ENCODE measurements around the gene RBM28.
"Not testable (repeated sequence)": the region's sequence is repeated elsewhere in the genome, so short reads cannot be mapped to it uniquely, and the experiment has no call there.

The RBM28 gene

DNA sequence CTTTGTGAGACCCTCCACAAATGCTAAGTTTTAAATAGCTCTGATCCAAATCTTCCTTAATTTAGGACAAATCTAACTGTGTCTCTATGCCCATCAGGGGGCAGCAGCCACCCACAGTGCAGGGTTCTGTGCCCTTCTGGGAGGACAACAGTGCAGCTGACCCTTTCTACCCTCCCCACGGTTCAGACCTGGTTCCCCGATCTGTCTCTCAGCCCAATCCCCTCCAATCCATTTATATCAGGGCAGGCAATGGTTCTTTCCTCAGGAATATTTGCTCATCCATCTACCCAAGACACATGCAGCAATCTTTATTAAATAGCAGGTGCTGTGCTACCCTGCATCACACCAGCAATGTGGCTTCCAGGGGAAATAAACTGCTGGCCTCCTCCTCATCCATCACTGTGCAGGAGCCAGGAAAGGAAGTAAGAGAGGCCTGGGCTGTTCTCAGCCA lies 4.0 kb upstream of the RBM28 start:
- DNase-seq: no peak

DNA sequence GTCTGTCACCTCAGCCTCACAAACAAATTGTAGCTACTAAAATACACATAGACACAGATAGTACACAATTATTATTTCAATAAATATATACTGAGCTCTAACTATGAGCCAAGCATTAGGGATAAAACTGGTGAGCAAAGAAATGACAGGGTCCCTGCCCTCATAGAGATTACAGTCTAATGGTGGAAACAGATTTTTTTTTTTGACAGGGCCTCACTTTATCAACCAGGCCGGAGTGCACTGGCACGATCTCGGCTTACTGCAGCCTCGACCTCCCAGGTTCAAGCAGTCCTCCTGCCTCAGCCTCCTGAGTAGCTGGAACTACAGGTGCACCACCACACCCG lies 695 bp upstream of the RBM28 start:
- no peak for DNase-seq

DNA sequence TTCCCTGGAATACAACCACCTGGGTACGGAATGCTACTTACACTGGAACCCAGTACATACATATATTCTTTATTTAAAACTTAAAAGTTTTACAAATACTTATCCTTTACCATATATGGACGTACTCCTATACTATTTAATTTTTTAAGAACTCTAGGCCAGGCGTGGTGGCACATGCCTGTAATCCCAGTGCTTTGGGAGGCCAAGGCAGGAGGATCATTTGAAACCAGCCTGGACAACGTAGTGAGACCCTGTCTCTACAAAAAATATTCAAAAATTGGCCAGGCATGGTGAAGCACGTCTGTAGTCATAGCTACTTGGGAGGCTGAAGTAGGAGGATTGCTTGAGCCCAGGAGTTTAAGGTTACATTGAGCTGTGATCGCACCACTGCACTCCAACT lies 2.0 kb downstream of the RBM28 start:
- no peak for DNase-seq

DNA sequence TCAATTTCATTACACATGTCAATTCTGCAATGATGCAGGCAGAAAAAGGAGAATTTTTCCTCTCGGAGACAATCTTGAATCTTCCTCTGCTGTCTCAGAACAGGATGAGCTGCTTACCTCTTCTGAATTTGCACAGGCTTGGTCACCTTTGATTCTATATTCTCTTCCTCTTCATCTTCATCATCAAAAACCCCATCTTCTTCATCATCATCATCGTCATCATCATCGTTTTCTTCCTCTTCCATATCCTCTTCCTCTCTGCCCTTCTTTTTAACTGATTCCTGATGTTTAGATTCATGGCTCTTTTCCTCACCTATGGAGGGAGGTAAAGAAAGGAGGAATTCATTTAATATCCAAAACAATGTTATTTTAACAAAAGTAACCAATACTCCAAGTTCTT lies 8.0 kb downstream of the RBM28 start:
- DNase-seq: no peak

DNA sequence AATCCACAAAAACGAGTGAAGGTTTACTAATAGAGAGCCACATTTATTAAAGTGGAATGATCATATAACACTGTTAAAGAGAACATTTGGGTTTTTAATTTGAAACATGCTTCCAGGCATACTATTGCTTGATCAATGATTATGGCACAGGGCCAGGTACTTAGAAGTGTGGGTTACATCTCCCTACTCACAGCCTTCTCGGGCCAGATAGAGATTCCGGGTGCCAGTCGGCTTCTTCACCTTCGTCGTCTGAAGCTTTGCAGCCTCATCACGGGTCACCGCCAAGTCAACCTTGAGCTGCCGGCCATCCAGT lies 19.4 kb downstream of the RBM28 start:
- DNase-seq: no peak

DNA sequence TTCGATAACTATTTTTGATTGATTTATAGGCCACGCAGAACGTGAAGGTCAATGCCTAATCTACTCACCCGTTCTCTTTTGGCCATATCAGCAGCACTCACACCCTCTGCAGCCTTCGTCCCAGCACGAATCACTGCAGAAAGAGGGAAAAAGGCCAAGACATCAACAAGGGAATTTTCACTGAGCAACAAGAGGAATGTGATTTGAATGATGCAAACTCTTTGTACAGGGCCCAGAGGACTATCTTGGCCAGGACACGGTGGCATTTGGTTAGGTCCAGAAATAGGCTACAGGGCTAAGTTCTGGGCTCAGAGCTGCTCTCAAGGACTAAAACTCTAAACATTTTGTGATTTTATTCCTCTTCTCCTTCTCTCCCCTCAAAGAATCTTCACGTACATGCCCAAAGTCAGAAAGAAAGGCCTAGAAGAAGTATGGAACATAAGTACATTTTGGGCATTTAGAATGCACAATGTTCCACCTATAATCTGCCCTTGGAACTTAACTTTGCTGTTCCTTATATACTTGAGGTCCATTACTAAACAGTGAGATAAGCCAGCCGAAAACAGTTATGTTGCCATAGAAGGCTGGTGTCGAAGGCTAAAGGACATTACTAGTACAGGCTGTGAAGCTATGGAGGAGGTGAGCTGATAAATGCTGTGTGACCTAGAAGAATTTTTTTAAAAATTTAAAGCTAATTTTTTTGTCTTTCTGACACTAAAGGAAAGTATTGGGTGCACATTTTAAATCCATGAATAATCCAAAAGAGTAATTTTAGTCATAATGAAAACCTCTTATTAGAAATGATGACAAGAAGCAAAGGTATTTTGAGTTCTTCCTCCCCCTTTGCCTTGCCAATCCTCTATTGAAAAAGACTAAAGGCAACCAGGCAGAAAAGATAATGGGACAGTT lies 20.0 kb downstream of the RBM28 start:
- DNase-seq: no peak

DNA sequence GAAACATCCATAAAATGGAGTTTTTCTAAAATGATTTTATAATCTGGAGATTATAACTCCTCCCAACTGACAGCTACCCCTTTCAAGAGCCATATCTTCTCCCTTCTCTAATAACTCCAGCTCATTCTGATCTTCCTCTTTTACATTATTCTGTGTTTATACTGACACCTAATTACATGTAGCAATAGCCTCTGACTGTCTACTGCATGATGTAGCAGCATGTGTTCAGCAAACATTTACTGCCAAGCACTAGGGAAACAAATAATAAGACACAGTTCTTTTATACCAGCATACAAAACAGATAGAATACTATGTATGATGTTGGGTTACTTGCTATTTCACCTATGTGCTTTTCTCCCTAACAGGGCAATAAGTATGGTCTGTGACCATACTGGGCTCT lies 20.7 kb downstream of the RBM28 start:
- DNase-seq: no peak

DNA sequence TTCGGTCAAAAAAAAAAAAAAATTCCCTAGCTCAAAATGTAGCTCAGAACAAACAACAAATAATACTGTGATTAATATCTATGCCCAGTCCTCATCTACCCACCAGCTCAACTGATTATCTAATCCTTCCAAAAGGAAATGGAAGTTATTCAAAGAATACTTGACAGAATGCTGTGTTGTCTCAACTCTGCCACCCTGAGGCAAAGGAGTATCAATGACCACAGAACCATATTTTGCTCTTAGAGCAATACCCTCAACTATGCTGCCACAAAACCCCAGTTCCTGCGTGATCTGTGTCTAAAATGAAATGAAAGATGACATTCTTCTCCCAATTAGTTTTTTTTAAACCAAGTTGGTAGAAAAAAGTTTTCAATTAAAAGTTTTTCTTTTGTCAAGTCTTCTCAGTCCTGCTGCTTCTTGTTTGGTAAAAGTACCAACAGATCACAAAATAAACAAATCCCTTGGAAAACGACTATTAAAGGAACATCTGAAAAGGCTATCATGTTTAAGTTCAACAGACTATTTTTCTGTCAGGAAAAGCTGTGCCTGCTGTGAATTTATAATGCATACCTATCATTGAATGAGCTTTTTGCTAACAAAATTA lies 21.6 kb downstream of the RBM28 start:
- DNase-seq: no peak

DNA sequence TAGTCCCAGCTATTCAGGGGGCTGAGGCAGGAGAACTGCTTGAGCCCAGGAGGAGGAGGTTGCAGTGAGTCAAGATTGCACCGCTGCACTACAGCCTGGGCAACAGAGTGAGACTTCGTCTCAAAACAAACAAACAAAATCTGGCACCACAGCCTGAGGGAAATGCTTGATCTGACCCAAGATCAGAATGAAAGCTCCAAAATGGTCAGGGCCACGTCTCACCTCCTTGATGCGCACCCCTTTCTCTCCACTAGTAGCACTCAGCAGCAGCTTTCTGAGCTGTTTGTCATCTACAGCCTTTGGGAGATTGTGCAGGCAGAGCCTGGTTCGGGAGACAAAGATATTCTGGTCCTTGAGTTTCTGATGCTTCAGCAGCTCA lies 22.7 kb downstream of the RBM28 start:
- no peak for DNase-seq

DNA sequence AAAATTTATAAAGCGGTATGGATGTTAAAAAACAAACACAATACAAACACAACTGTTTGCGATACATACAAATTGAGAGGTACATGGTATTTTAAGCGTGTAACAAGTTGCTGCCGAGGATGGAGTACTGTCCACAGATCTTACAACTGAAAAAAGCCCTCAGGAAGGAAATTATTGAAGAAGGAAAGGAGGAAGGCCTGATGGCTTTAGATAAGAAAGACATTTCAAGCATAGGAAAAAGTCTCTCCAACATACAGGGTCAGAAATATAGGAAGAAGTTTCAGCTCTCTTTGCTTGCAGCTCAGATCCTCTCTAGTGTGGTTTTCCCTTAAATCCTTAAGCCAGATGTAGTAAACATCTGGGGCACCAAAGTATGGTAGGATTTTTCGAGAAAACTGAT lies 25.0 kb downstream of the RBM28 start:
- no peak for DNase-seq

DNA sequence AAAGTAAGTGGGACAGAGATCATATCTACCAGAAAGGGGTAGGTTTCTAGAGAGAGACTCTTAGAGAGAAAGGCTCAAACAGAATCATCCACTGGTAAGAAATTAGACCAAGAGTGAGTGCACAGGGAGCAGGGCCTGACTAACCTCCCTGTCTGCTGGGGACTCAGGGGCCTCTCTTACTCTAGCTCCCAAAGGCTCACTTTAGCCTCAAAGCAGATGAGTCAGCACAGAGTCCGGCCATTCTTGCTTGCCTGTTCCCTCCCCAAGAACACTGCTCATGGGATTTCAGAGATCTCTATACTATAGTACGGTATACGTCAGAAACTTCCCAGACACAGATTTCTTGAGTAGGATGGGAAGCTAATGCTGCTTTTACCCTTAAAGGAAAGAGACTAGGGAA lies 32.7 kb downstream of the RBM28 start:
- no peak for DNase-seq

DNA sequence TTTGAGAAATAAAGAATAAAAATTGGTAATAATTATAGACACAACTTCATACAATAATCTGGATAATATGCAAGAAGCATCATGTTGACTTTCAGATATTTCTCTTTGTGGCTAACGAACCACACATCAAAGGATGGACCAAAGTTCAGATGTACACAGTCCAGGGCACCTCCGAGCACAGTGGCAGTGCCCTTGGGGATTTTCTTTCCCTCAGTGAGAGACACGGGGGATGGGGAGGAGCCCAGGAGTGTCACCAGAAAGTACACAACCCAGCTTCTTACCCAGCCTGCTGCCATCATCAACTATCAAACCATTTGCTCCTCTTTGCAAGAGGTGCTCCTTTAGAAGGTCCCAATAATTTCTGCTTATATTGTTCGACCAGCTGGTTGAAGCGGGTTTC lies 33.2 kb downstream of the RBM28 start:
- DNase-seq: no peak

DNA sequence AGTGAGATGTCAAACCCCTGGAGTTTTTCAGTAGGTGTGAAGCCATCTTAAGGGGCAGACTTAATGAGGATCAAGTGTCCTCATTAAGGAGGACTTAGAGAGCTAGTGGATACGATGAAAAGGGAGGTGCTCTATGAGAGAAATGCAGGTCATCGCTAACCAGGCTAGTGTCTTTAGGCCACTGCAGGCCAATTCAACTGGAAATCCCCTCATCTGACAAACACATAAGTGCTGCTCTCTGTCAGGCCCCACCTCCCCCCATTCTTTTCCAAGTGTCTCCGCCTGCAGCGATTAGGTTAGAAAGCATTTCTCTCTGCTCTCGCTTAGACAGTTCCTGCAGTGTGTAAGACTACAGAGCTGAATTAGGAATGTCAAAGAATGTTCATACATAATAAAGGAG lies 33.7 kb downstream of the RBM28 start:
- DNase-seq: no peak

DNA sequence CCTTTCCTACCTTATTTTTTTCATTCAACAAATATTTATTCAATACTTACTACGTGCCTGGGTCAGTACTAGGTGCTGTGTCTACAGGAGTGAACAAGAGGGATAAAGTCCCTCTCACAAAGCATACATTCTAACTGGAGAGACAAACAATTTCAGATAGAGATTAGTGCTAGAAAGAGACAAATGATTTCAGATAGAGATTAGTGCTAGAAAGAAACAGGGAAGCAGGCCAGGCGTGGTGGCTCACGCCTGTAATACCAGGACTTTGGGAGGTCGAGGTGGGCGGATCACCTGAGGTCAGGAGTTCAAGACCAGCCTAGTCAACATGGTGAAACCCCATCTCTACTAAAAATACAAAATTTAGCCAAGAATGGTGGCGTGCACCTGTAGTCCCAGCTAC lies 34.6 kb downstream of the RBM28 start:
- DNase-seq: no peak

DNA sequence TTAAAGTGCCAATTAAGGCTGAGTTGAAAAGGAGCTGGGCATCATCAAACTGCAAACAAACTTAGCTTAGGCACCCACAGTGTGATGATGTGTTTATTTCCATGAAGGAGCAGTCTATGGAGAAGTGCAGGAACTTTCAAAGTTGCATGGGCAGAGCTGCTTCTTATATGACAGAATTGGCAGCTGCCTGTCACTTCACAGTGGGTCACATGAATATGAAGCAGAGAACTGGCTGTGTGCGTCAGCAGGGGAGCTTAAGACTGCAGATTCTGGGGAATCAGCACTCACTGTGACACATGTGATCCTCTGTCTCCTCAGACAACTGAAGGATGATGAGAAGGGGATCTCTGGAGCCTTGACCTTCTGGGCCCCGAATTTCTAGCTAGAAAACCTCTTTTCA lies 36.6 kb downstream of the RBM28 start:
- no peak for DNase-seq

DNA sequence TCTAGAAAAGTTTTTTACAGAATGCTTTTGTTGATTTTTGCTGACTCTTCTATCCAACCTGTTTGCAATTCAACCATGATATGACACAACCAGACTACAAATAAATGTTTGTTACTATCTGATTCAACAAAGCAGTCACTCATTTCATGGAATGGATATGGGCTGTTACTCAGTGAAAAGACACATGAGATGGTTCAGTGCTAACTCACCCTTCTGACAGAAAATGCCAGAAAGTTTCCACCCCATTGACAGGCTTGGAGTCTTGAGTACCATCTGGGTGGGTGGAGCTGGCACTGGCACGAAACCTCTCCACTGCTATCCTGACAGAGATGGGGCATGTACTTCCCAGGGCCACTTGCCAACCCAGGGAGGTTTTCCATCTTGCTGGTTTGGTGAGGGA lies 39.5 kb downstream of the RBM28 start:
- no peak for DNase-seq

DNA sequence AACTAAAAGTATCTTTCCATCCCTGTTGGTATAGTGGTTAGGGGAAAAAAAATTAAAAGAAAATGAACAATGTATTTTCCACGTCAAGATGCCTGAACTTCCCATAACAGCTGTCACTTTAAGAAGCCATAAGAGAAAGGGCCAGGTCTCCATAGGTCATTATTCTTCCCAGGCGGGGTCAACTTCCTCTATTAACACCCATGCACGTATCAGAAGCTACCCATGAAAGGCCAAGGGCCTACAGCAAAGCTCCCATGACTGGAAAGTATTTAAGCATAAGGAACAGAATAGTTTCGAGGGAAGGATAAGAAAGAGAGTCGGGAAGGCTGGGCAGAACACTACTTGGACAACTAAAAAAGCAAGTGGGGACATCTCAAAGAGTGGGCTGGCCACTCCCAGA lies 40.1 kb downstream of the RBM28 start:
- no peak for DNase-seq

DNA sequence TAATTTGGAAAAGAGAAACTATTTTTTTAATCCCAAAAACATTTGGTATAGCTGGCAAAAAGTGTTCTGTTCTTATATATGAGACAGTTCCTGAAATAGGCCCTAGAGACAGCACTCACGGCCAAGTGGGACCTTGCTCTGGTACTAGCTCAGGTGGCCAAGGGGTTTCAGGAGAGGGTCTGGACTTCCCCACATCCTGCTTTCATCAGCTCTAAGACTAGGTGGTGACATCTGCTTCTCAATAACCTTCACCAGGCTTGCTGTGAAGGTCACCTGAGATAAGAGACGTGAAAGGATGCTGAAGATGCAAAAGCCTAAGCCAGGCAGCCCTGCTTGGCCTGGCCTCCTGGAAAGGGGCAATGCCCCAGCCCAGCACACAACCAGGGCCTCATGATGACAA lies 40.6 kb downstream of the RBM28 start:
- no peak for DNase-seq

DNA sequence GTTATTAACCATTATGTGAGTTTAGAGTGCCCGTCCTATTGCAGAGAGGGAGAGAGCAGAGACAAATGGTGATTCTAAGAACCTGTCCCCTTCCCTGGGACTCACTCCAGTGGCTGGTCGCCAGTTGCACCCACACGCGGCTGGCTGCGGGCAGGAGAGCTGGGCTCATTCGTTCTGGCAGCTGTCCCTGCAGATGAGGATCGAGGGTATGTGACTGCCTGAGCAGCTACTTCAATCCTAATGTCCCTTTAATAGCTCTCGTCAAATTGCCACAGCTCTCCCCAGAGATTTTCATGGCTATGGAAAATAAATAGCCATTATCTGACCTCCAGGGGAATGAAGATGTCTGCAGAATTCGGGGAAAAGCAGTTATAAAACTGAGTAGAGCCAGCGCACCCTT lies 41.6 kb downstream of the RBM28 start:
- no peak for DNase-seq

DNA sequence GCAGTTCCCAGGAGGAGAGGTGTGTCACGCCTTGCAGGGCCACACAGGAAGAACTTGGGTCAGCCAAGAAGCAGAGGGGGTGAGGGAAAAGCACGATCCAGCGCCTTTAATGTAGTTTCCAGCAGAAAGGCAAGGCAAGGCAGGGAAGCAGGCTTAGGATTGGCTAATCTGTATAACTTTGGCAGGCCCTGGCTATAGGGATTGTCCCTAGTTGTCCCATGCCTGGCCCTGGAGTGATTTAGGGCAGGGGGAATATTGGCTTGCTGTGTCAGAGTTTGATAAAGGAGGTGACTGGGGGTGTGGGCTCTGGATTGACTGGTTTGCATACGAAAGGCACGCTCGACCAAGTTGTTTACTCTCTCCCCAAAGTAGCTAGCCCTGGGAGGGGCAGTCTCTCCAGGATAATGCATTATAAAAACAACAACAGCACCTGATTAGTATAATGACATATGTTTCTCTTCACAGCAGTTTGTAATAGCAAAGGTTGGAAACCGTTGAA lies 44.5 kb downstream of the RBM28 start:
- no peak for DNase-seq

DNA sequence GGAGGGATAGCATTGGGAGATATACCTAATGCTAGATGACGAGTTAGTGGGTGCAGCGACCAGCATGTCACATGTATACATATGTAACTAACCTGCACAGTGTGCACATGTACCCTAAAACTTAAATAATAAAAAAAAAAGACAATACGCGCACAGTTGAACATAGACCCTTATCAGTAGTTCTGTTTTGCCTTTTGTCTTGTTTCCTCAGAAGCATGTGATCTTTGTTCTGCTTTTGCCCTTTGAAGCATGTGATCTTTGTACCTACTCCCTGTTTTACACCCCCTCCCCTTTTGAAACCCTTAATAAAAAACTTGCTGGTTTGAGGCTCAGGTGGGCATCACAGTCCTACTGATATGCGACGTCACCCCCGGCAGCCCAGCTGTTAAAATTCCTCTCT lies 45.7 kb downstream of the RBM28 start:
- not testable (repeated sequence) for DNase-seq

DNA sequence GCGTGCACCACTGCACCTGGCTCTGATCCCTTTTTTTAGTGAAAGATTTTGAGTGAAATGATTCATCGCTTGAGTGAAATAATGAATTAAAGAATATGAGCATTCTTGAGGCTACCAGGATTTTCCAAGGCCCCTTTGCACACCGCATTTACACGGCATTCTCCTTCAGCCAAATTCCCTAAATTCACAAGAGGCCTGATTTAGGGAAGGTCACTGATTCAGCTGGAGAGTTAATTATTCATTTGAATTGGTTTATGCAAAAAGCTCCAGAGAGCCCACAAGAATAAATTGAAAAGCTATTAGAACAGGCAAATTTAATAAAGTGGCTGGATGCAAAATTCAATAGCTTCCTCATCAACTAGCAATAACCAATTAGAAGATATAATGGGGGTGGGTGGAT lies 56.2 kb downstream of the RBM28 start:
- no peak for DNase-seq

DNA sequence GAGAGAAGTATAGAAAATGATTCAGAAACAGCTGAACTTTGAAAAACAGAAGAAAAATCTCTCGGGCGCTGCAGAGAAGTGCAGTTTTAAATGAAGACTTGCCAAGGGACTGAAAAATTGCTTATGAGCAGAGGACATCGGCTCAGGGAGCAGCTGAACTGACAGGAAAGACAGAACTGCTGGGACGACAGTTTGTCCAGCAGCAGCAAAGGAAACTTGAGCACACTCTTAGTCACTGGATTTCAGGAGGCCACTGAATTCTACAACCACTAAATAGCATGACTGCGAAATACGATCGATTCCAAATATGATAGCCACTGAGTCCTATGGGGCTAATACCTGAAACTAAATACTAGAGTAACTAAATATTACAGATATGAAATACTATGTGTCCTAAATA lies 59.6 kb downstream of the RBM28 start:
- no peak for DNase-seq

DNA sequence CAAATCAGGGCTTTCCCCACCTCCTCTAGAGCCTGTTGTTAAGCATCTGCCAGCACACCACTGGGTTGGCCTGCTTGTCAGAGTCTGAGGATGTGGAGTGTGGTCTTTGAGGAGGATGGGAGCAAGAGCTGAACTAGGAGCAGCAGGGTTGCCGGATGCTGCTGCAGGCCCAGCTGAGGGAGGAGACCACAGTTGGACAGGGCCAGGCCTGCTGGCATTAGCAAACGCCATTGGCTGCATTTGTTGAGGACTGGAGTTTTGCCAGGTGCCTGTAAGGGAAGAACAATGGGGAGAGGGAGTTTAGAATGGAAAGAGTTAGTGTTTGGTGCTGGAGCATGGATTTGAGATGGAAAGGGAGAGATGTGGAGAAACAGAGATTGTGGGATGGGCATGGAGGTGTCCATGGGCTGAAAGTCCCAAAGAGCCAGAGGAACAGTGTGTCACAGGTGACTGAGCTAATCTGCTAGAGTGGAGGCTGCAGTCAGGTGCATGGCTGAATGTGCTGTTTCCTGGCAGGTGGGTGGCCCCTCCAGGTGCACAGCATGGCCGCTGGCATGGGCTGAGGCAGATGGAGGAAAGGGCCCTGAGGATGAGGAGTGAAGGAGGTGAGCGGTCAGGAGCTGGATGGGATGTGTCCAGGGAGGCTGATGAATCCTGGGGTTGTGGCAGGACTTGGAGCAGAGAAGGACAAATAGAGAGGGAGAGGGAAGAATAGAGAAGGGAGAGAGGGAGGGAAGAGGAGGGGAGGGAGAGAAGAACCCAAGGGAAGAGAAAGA lies 61.9 kb downstream of the RBM28 start:
- no peak for DNase-seq
